Left kidney (tissue), 2 donors: ENCODE results near the gene MT1H. TPM values are rescaled to one million over a fixed set of nuclear protein-coding genes. Genes with fewer than 3 reads are reported as not detected.
"Not testable (repeated sequence)": the region's sequence is repeated elsewhere in the genome, so short reads cannot be mapped to it uniquely, and the experiment has no call there.

ENCODE experiments used
- DNase-seq: peaks from one replicate; pipeline ENCODE4 v3.0.0-alpha.2; 2013
- polyA plus RNA-seq: library from polyadenylated mRNA; unstranded; fragments of 120-200 nt; gene quantifications from one replicate; pipeline ENCODE4 v1.2.1, GENCODE V29; 2013; ENCODE audit not compliant: insufficient read length

MT1H gene
- polyA plus RNA-seq, 1 donor = 15.7 TPM

GRCh38 chr16:56662357-56663354 is 7.0 kb upstream of the MT1H start:
- no peak for DNase-seq

- no peak for DNase-seq
Measured at GRCh38 chr16:56664506-56664905, 5.1 kb upstream of the MT1H start.

GRCh38 chr16:56665286-56666261 is 4.0 kb upstream of the MT1H start:
- not testable (repeated sequence) for DNase-seq

- DNase-seq = no peak
Measured at GRCh38 chr16:56667581-56668571, 1.7 kb upstream of the MT1H start, which contains the start of gene MT1G. Gene MT1G, minus strand, starts transcription at chr16:56668065. Its CDS starts 72 bp downstream, at chr16:56667993.

GRCh38 chr16:56669840-56670619 is 416 bp downstream of the MT1H start:
- DNase-seq = no peak

GRCh38 chr16:56670620-56670934 is 963 bp downstream of the MT1H start:
- no peak for DNase-seq

- not testable (repeated sequence) for DNase-seq
Measured at GRCh38 chr16:56671691-56672090, 2.1 kb downstream of the MT1H start.

- DNase-seq = not testable (repeated sequence)
Measured at GRCh38 chr16:56672171-56672570, 2.6 kb downstream of the MT1H start.

- no peak for DNase-seq
Measured at GRCh38 chr16:56672761-56673536, 3.3 kb downstream of the MT1H start.

- DNase-seq = no peak
Measured at GRCh38 chr16:56673921-56674320, 4.3 kb downstream of the MT1H start.

GRCh38 chr16:56674570-56674969 is 5.0 kb downstream of the MT1H start:
- DNase-seq = not testable (repeated sequence)

- DNase-seq = no peak
Measured at GRCh38 chr16:56675685-56676210, 6.1 kb downstream of the MT1H start.

- DNase-seq = no peak
Measured at GRCh38 chr16:56677474-56677873, 7.9 kb downstream of the MT1H start.

- no peak for DNase-seq
Measured at GRCh38 chr16:56679078-56679730, 9.6 kb downstream of the MT1H start.

- DNase-seq = no peak
Measured at GRCh38 chr16:56679818-56680217, 10.2 kb downstream of the MT1H start.

- peak; percentile 76 for DNase-seq
Measured at GRCh38 chr16:56681939-56682702, 12.5 kb downstream of the MT1H start, which contains the start of gene MT1X. Gene MT1X, plus strand, starts transcription at chr16:56682470. Its CDS starts 71 bp downstream, at chr16:56682541.

GRCh38 chr16:56682703-56683397 is 13.2 kb downstream of the MT1H start:
- no peak for DNase-seq
